ENCODE results near the gene WDR33. TPM values are rescaled to one million over a fixed set of nuclear protein-coding genes. Genes with fewer than 3 reads are reported as not detected.

Gene WDR33
- total and polyA plus RNA-seq, 2 of the 13 experiments (the other 11 are each of a cell fraction or from before 2014, with no cell fraction given): 54.9 to 78.2 TPM

DNA sequence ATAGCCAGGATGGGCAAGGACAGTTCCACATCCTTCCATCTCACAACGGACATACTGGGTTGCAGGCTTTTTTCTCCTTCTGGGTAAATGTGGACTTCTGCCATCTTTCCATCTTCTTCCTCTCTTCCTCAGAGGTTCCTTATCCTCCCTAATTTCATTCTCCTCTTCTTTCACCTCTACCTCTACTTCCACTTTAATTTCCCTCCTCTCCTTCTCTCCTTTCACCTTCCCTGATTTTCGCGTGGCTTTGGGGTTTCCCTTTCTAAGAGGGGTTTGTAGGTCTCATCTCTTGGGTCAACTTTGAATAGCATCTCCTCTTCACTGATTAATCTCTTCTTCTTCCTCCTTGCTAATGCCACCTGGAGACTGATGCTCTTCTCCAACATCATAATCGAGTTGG lies 29.9 kb upstream of the WDR33 start:
- H3K4me2 ChIP-seq (ENCODE audit: low read depth, low read length): no peak overlapping the region
- ATAC-seq (no peak), DNase-seq (ENCODE audit: low spot score) (no peak), FAIRE-seq (no peak)
- 57% methylated on average over 4 of the region's 4 CpGs for WGBS (ENCODE audit: low lambda C conversion rate)
- no peak overlapping the region for H2AFZ ChIP-seq (ENCODE audit: low read length)
- POLR2A ChIA-PET: interaction anchor here (2.2 kb wide), 1 partner anchor 9 kb away, joined by 5 read pairs; no protein-coding TSS in a partner anchor
- H3K4me1 ChIP-seq (ENCODE audit: insufficient read depth, low read length): no peaks in the 10 kb centered on the region
- no peaks in the 10 kb centered on the region for H3K79me2 ChIP-seq (ENCODE audit: insufficient read depth, low read length)
- TF ChIP-seq, protein P1, sequence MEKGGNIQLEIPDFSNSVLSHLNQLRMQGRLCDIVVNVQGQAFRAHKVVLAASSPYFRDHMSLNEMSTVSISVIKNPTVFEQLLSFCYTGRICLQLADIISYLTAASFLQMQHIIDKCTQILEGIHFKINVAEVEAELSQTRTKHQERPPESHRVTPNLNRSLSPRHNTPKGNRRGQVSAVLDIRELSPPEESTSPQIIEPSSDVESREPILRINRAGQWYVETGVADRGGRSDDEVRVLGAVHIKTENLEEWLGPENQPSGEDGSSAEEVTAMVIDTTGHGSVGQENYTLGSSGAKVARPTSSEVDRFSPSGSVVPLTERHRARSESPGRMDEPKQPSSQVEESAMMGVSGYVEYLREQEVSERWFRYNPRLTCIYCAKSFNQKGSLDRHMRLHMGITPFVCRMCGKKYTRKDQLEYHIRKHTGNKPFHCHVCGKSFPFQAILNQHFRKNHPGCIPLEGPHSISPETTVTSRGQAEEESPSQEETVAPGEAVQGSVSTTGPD (CRISPR knock-in tag; IDR thresholded peaks at IDR 0.05): no peak
- TF ChIP-seq NFE2L1 (CRISPR knock-in tag; IDR thresholded peaks at IDR 0.05; ENCODE audit: borderline replicate concordance) (no peak), HOXA5 (CRISPR knock-in tag; IDR thresholded peaks at IDR 0.05) (no peak), ZNF251 (CRISPR knock-in tag; IDR thresholded peaks at IDR 0.05) (no peak), ZNF567 (CRISPR knock-in tag; IDR thresholded peaks at IDR 0.05; ENCODE audit: borderline replicate concordance) (no peak), GTF3A (CRISPR knock-in tag; conservative IDR thresholded peaks at IDR 0.05) (no peak), ZSCAN31 (CRISPR knock-in tag; IDR thresholded peaks at IDR 0.05; ENCODE audit: low read depth) (no peak), MATR3 (CRISPR knock-in tag; IDR thresholded peaks at IDR 0.05) (no peak), SETDB1 (CRISPR knock-in tag; IDR thresholded peaks at IDR 0.05; ENCODE audit: borderline replicate concordance) (no peak), CCDC6 (CRISPR knock-in tag; IDR thresholded peaks at IDR 0.05) (no peak), SP2 (CRISPR knock-in tag; IDR thresholded peaks at IDR 0.05) (no peak), JUND (CRISPR knock-in tag; IDR thresholded peaks at IDR 0.05) (no peak), NRL (CRISPR knock-in tag; IDR thresholded peaks at IDR 0.05; ENCODE audit: borderline replicate concordance) (no peak), ZNF7 (CRISPR knock-in tag; IDR thresholded peaks at IDR 0.05) (no peak), POLR2G (IDR thresholded peaks at IDR 0.05; ENCODE audit: low read depth, low read length) (no peak), ZBTB20 (CRISPR knock-in tag; IDR thresholded peaks at IDR 0.05; ENCODE audit: borderline replicate concordance, low read depth) (no peak), GZF1 (CRISPR knock-in tag; IDR thresholded peaks at IDR 0.05) (no peak), ESRRA (CRISPR knock-in tag; IDR thresholded peaks at IDR 0.05; ENCODE audit: low read depth) (no peak), ZNF274 (CRISPR knock-in tag; IDR thresholded peaks at IDR 0.05) (no peak), TFDP2 (CRISPR knock-in tag; IDR thresholded peaks at IDR 0.05) (no peak)
- CTCF ChIA-PET (ENCODE audit: low intra/inter-chr PET ratio, low total read pairs): no interaction called here
- intact Hi-C loops (cut with micrococcal nuclease; ENCODE audit: unreplicated experiment): no loop called here
- H3K4me3 ChIP-seq (replicated peaks in 1 of 3; ENCODE audit: insufficient read depth in 1 of 3, low read depth in 2 of 3, low read length in 3 of 3): no peak overlapping the region
- no peaks in the 10 kb centered on the region for H3K9me3 ChIP-seq (ENCODE audit: low read length)
- H3K27ac ChIP-seq (ENCODE audit: extremely low read length, insufficient read depth, low read length): no peak overlapping the region
- no peaks in the 10 kb centered on the region for H4K20me1 ChIP-seq (ENCODE audit: insufficient read depth, low read length)
- no peak overlapping the region for H3K9ac ChIP-seq (ENCODE audit: insufficient read depth, low read depth, low read length)
- peaks cover 3 to 9% of the 10 kb centered on the region in 2 experiments; a peak in 2 of 5 replicates for H3K36me3 ChIP-seq (replicated peaks in 1 of 2; ENCODE audit: control insufficient read depth in 1 of 2, insufficient read depth in 2 of 2, low read length in 2 of 2)
- in situ Hi-C loops (cut with HindIII; ENCODE audit: extremely low pct_ligation_motif_present, low pct_unique_long_range_greater_than_20kb): no loop called here
- no peaks in the 10 kb centered on the region for H3K27me3 ChIP-seq (ENCODE audit: control insufficient read depth in 1 of 2, insufficient read depth in 2 of 2, low read length in 2 of 2)
- BruUV-seq (replicated peaks): no TSS peak
